Adrenal gland (tissue), 12 donors: Measurements from ENCODE around the gene IFITM2. TPM values are rescaled to one million over a fixed set of nuclear protein-coding genes. Genes with fewer than 3 reads are reported as not detected.

Source experiments
- DNase-seq, 7 donors: peaks; one replicate each; pipeline ENCODE4 v3.0.0-alpha.2; 2019 to 2020
- H3K27ac ChIP-seq, 5 donors: fragments of 200-600 bp; sonication (generic) in 4 of 5; 1 replicate in 3 of 5; 2 replicates in 2 of 5; pipeline versions ENCODE4 v1.5.1 to v1.8.0; 2016 to 2020; ENCODE audit warnings: mild to moderate bottlenecking in 1 of 5
- H3K27me3 ChIP-seq: fragments of 200-600 bp; 2 replicates; pipeline ENCODE4 v1.8.0; 2021
- H3K36me3 ChIP-seq, 2 donors: fragments of 200-600 bp; replicated peaks in 1 of 2; 1 replicate in 1 of 2; 2 replicates in 1 of 2; pipeline versions ENCODE4 v1.5.1 to v1.8.0; 2018 to 2022
- H3K4me1 ChIP-seq, 2 donors: fragments of 200-600 bp; replicated peaks in 1 of 2; 1 replicate in 1 of 2; 2 replicates in 1 of 2; pipeline versions ENCODE4 v1.5.1 to v1.8.0; 2018 to 2021
- H3K4me3 ChIP-seq, 4 donors: fragments of 200-600 bp; sonication (generic) in 3 of 4; one replicate each; pipeline ENCODE4 v1.5.1; 2016 to 2018
- H3K9me3 ChIP-seq, 3 donors: fragments of 200-600 bp; sonication (generic) in 1 of 3; replicated peaks in 1 of 3; 1 replicate in 2 of 3; 2 replicates in 1 of 3; pipeline versions ENCODE4 v1.5.1 to v1.8.0; 2016 to 2021
- CTCF ChIP-seq, 6 experiments: fragments of 450-650 bp in 4 of 6; fragments of 200-600 bp in 2 of 6; sonication (generic) in 1 of 6; IDR thresholded peaks; 1 replicate in 5 of 6; 2 replicates in 1 of 6; pipeline versions ENCODE4 v1.5.1 to v1.8.0; 2016 to 2021; ENCODE audit warnings: antibody characterized with exemption in 6 of 6, mild to moderate bottlenecking in 2 of 6, moderate library complexity in 1 of 6
- POLR2A ChIP-seq, 2 donors: fragments of 450-650 bp; IDR thresholded peaks; one replicate each; pipeline ENCODE4 v1.6.1; 2017; ENCODE audit warnings: antibody characterized with exemption in 2 of 2, mild to moderate bottlenecking in 2 of 2, moderate library complexity in 1 of 2
- WGBS, 4 donors: extraction: QIAGEN DNeasy Blood & Tissue Kit in 2 of 4; methylation state at CpG; one replicate each; pipeline versions ENCODE4 v1.1.5 to v1.1.7; 2013 to 2017; 5-methylcytosine and 5-hydroxymethylcytosine counted together
- intact Hi-C, 2 donors: fragments of 100-400 bp; cut with DNase I; formaldehyde crosslinking; loops; one replicate each; pipeline versions ENCODE4 v1.14.1 to v1.15.0; 2022 to 2023
- polyA plus RNA-seq, 3 donors: library from polyadenylated mRNA; stranded (reverse); fragments of 200-250 nt in 2 of 3; fragments of 350-450 nt in 1 of 3; fragmentation: Illumina TruSeq in 1 of 3; extraction: RNeasy Lipid Tissue Mini Kit (QIAGEN cat#74804) in 1 of 3; gene quantifications; one replicate each; pipeline ENCODE4 v1.2.3, GENCODE V29; 2013 to 2014
- total RNA-seq, 9 donors: library from RNA; depleted of rRNA in 4 of 9; stranded (reverse); fragments of >200 nt in 4 of 9; fragments of 120-200 nt in 1 of 9; fragmentation: NEBNext Ultra II Directional in 1 of 9; extraction: Animal tissue kit (Norgen Biotek cat#: 25700) in 1 of 9; gene quantifications; one replicate each; pipeline versions ENCODE4 v1.1.0 to v1.2.4, GENCODE V29; 2013 to 2023
- donor health status: healthy with polysubstance abuse.
- donor health status: Bipolar disorder and iron deficiency.
- donor health status: DM: yes; HTN: yes; CAD: no.
- donor health status: DM: no; HTN: no; CAD: no.
- donor health status: DM: no; HTN: no; CAD: no.
- donor health status: DM: yes; HTN: yes; CAD: no.

IFITM2 gene
- total and polyA plus RNA-seq, 12 donors = 30.7 to 835 (median 235) TPM

- intact Hi-C loops = no loop called here
- Histone ChIP-seq H3K9me3 (no peaks in the 10 kb centered on the region), H3K4me3 (no peak overlapping the region), H3K4me1 (peaks cover 0 to 13% of the 10 kb centered on the region in 2 donors), H3K36me3 (no peaks in the 10 kb centered on the region), H3K27ac (no peak overlapping the region), H3K27me3 (peaks cover 30% of the 10 kb centered on the region)
- DNase-seq = no peak
- no peak for TF ChIP-seq POLR2A (IDR thresholded peaks at IDR 0.05)
- no peak for TF ChIP-seq CTCF (IDR thresholded peaks at IDR 0.05)
These were observed 31.4 kb upstream of the IFITM2 start for GRCh38 chr11:276219-276618.

GRCh38 chr11:278001-278951 is 29.3 kb upstream of the IFITM2 start, which contains the start of gene NLRP6:
Gene NLRP6, plus strand, starts transcription at chr11:278407. Its CDS starts 163 bp downstream, at chr11:278570.
- Histone ChIP-seq H3K4me3 (peak within 1 kb of the TSS in 1 of 4 donors; percentile 28), H3K27me3 (peaks cover 48% of the 10 kb centered on the region), H3K4me1 (peaks cover 0 to 13% of the 10 kb centered on the region in 2 donors), H3K27ac (no peak within 1 kb of the TSS), H3K36me3 (no peaks in the 10 kb centered on the region), H3K9me3 (no peaks in the 10 kb centered on the region)
- WGBS, 4 donors = 75 to 81% (median 77%) methylated on average over 17 to 21 of the region's 21 CpGs
- DNase-seq = no peak
- TF ChIP-seq POLR2A (IDR thresholded peaks at IDR 0.05) (no peak), CTCF (IDR thresholded peaks at IDR 0.05) (no peak)
- intact Hi-C loops = no loop called here

GRCh38 chr11:279040-279965 is 28.3 kb upstream of the IFITM2 start:
- H3K9me3 ChIP-seq = no peaks in the 10 kb centered on the region
- H3K36me3 ChIP-seq = no peaks in the 10 kb centered on the region
- no peak overlapping the region for H3K27ac ChIP-seq
- H3K27me3 ChIP-seq = peaks cover 48% of the 10 kb centered on the region
- intact Hi-C loops = no loop called here
- peak overlapping the region in 1 of 4 donors; percentile 28 for H3K4me3 ChIP-seq
- TF ChIP-seq POLR2A (IDR thresholded peaks at IDR 0.05) = no peak
- TF ChIP-seq CTCF (IDR thresholded peaks at IDR 0.05) = no peak
- peaks cover 0 to 13% of the 10 kb centered on the region in 2 donors for H3K4me1 ChIP-seq
- DNase-seq = no peak
- WGBS, 4 donors = 12 to 43% (median 14%) methylated on average over 21 to 97 of the region's 97 CpGs
